ENCODE data around the gene IP6K3.

Gene IP6K3

GRCh38 chr6:33722103-33722623 lies 24.5 kb downstream of the IP6K3 start:
- DNase-seq (ENCODE audit: low spot score): no peak

GRCh38 chr6:33721508-33721907 lies 25.2 kb downstream of the IP6K3 start:
- DNase-seq (ENCODE audit: low spot score): no peak

GRCh38 chr6:33720998-33721397 lies 25.7 kb downstream of the IP6K3 start:
- no peak for DNase-seq (ENCODE audit: low spot score)

GRCh38 chr6:33719326-33719987 lies 27.2 kb downstream of the IP6K3 start:
- DNase-seq (ENCODE audit: low spot score): no peak

GRCh38 chr6:33718713-33719112 lies 28.0 kb downstream of the IP6K3 start:
- no peak for DNase-seq (ENCODE audit: low spot score)

GRCh38 chr6:33717934-33718455 lies 28.7 kb downstream of the IP6K3 start:
- DNase-seq (ENCODE audit: low spot score): no peak

GRCh38 chr6:33716890-33717632 lies 29.6 kb downstream of the IP6K3 start:
- DNase-seq (ENCODE audit: low spot score): no peak

GRCh38 chr6:33716379-33716778 lies 30.3 kb downstream of the IP6K3 start:
- DNase-seq (ENCODE audit: low spot score): no peak

GRCh38 chr6:33714385-33715040 lies 32.2 kb downstream of the IP6K3 start:
- no peak for DNase-seq (ENCODE audit: low spot score)

- no peak for DNase-seq (ENCODE audit: low spot score)
Measured at GRCh38 chr6:33713786-33714185, 32.9 kb downstream of the IP6K3 start.

GRCh38 chr6:33712914-33713313 lies 33.8 kb downstream of the IP6K3 start:
- DNase-seq (ENCODE audit: low spot score): no peak

- DNase-seq (ENCODE audit: low spot score): peak; percentile 88
Measured at GRCh38 chr6:33711140-33712129, 35.3 kb downstream of the IP6K3 start, which contains the start of gene UQCC2. Gene UQCC2 (minus strand): TSS chr6:33711700. CDS start chr6:33711686, 14 bp downstream.

GRCh38 chr6:33710296-33711121 lies 36.2 kb downstream of the IP6K3 start:
- DNase-seq (ENCODE audit: low spot score): no peak

GRCh38 chr6:33709605-33710295 lies 37.0 kb downstream of the IP6K3 start:
- no peak for DNase-seq (ENCODE audit: low spot score)

GRCh38 chr6:33708516-33709204 lies 38.0 kb downstream of the IP6K3 start:
- DNase-seq (ENCODE audit: low spot score): no peak

- no peak for DNase-seq (ENCODE audit: low spot score)
Measured at GRCh38 chr6:33707771-33708170, 38.9 kb downstream of the IP6K3 start.

GRCh38 chr6:33705955-33706725 lies 40.6 kb downstream of the IP6K3 start:
- no peak for DNase-seq (ENCODE audit: low spot score)

GRCh38 chr6:33705268-33705885 lies 41.3 kb downstream of the IP6K3 start:
- DNase-seq (ENCODE audit: low spot score): no peak

Measured in HuH-7 (cell line).